Osteoblast (primary cell): ENCODE results near the gene BDNF. TPM values are rescaled to one million over a fixed set of nuclear protein-coding genes. Genes with fewer than 3 reads are reported as not detected.

ENCODE experiments used
- DNase-seq: peaks from one replicate; pipeline ENCODE4 v3.0.0; 2011; ENCODE audit warnings: low spot score, mixed read lengths; ENCODE audit not compliant: insufficient read length; ENCODE audit errors: missing footprints
- H2AFZ ChIP-seq: 2 replicates; pipeline ENCODE4 v1.6.0; 2011; ENCODE audit warnings: mild to moderate bottlenecking, low read length
- H3K27ac ChIP-seq: 2 replicates; pipeline ENCODE4 v1.5.1; 2011; ENCODE audit warnings: mild to moderate bottlenecking, low read depth, low read length, moderate library complexity
- H3K27me3 ChIP-seq: 2 replicates; pipeline ENCODE4 v1.6.0; 2012; ENCODE audit warnings: mild to moderate bottlenecking, control low read depth, inconsistent platforms, low read length, moderate library complexity; ENCODE audit not compliant: insufficient read depth
- H3K36me3 ChIP-seq: 2 replicates; pipeline ENCODE4 v1.5.1; 2011; ENCODE audit warnings: mild to moderate bottlenecking, low read length, control low read depth, moderate library complexity; ENCODE audit not compliant: insufficient read depth
- H3K4me1 ChIP-seq: 2 replicates; pipeline ENCODE4 v1.5.1; 2011; ENCODE audit warnings: mild to moderate bottlenecking, low read length, control low read depth, moderate library complexity; ENCODE audit not compliant: insufficient read depth
- H3K4me2 ChIP-seq: 2 replicates; pipeline ENCODE4 v1.6.0; 2011; ENCODE audit warnings: mild to moderate bottlenecking, low read length; ENCODE audit not compliant: insufficient read depth
- H3K4me3 ChIP-seq: fragments of 200-600 bp; sonication (generic); 3 replicates; pipeline ENCODE4 v1.5.1; 2012; ENCODE audit warnings: mild to moderate bottlenecking, low read length, inconsistent platforms; ENCODE audit not compliant: insufficient read depth
- H3K79me2 ChIP-seq: 2 replicates; pipeline ENCODE4 v1.6.0; 2012; ENCODE audit warnings: mild to moderate bottlenecking, low read length, control low read depth, inconsistent platforms; ENCODE audit not compliant: insufficient read depth
- H3K9me3 ChIP-seq: 2 replicates; pipeline ENCODE4 v1.5.1; 2011; ENCODE audit warnings: low read depth, low read length, control low read depth
- H4K20me1 ChIP-seq: 2 replicates; pipeline ENCODE4 v1.6.0; 2012; ENCODE audit warnings: mild to moderate bottlenecking, low read length, control low read depth; ENCODE audit not compliant: insufficient read depth
- total RNA-seq: library from RNA; depleted of rRNA; stranded (reverse); fragments of >200 nt; gene quantifications from 2 replicates; pipeline ENCODE4 v1.2.3, GENCODE V29; 2012
- TF ChIP-seq, protein P1 (sequence below): IDR thresholded peaks from 2 replicates; pipeline ENCODE4 v1.5.1; 2011; ENCODE audit warnings: mild to moderate bottlenecking, low read depth, low read length, moderate library complexity; ENCODE audit errors: extremely low read depth

BDNF gene
- total RNA-seq, 1 donor: 6.9 TPM

DNA sequence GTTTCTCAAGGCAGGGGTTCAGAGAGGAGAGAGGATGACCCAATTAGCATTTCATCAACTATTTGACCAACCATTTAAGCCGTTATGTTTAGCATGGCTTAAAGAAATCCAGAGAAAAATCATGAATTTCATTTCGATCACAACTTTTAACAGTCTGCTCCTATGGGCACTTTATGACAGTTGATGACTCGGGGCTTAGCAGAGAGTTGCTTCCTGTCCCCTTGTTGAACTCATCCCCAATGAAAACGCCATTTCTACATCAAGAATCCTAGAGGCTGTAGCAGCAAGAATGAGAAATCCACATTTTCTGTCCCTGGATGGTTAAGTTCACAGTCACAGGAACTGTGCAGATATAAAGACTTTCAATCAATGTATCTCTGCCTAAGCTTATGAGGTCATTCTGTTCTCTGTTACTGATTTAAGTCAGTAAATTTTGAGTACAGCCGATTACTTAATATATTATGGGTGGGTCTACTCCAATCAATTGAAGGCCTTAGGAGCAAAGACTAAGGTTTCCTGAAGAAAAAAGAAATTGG is 81.1 kb downstream of the BDNF start:
- no peaks in the 10 kb centered on the region for H3K36me3 ChIP-seq
- H2AFZ ChIP-seq: no peak overlapping the region
- peaks cover 10% of the 10 kb centered on the region for H3K4me1 ChIP-seq

DNA sequence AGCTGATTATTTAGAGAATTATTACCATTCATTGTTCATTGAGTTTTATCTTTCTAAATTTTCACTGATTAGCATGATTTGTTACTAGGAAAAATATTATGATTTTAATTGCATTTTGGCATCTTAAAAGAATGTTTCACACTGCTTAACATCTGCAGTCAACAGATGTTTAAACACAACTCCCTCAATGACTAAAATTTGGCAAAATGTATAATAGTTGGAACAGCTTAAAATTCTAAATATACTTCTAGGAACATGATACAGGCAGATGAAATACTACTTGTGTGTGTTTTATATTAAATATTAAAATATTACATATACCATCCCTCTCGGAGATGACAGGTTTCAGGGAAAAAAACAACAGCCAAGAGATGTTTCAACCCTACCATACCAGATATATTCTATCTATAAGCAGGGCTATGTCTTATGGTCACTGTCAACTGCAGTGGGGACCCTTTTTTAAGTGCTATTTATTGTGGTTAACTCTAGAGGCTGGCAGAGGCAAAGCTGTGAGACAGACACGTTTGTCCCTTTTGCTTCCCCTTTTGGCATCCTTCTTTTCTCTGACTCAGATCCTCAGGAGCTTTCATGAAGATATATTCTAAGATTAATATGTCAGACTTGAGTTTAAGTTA is 81.9 kb downstream of the BDNF start:
- TF ChIP-seq, protein P1, sequence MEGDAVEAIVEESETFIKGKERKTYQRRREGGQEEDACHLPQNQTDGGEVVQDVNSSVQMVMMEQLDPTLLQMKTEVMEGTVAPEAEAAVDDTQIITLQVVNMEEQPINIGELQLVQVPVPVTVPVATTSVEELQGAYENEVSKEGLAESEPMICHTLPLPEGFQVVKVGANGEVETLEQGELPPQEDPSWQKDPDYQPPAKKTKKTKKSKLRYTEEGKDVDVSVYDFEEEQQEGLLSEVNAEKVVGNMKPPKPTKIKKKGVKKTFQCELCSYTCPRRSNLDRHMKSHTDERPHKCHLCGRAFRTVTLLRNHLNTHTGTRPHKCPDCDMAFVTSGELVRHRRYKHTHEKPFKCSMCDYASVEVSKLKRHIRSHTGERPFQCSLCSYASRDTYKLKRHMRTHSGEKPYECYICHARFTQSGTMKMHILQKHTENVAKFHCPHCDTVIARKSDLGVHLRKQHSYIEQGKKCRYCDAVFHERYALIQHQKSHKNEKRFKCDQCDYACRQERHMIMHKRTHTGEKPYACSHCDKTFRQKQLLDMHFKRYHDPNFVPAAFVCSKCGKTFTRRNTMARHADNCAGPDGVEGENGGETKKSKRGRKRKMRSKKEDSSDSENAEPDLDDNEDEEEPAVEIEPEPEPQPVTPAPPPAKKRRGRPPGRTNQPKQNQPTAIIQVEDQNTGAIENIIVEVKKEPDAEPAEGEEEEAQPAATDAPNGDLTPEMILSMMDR: no peak
- H3K4me1 ChIP-seq: peaks cover 14% of the 10 kb centered on the region
- no peaks in the 10 kb centered on the region for H3K9me3 ChIP-seq
- no peak overlapping the region for H3K4me3 ChIP-seq
- H2AFZ ChIP-seq: no peak overlapping the region
- no peak overlapping the region for H3K4me2 ChIP-seq
- H3K79me2 ChIP-seq: no peaks in the 10 kb centered on the region
- H3K27me3 ChIP-seq: no peaks in the 10 kb centered on the region
- no peak for DNase-seq
- no peaks in the 10 kb centered on the region for H4K20me1 ChIP-seq
- no peaks in the 10 kb centered on the region for H3K36me3 ChIP-seq
- H3K27ac ChIP-seq: no peak overlapping the region

More for the DNA sequence above, 81.1 kb downstream of the BDNF start:
- H3K9me3 ChIP-seq: no peaks in the 10 kb centered on the region
- no peaks in the 10 kb centered on the region for H3K27me3 ChIP-seq
- H3K4me2 ChIP-seq: no peak overlapping the region
- no peak for DNase-seq
- H3K4me3 ChIP-seq: no peak overlapping the region
- H3K27ac ChIP-seq: no peak overlapping the region
- H3K79me2 ChIP-seq: no peaks in the 10 kb centered on the region
- H4K20me1 ChIP-seq: no peaks in the 10 kb centered on the region
- TF ChIP-seq, protein P1: no peak

GRCh38 chr11:27616711-27617110 is 83.5 kb downstream of the BDNF start:
- no peaks in the 10 kb centered on the region for H3K36me3 ChIP-seq
- H3K27ac ChIP-seq: no peak overlapping the region
- no peak for DNase-seq
- TF ChIP-seq, protein P1: no peak
- no peak overlapping the region for H3K4me3 ChIP-seq
- H2AFZ ChIP-seq: no peak overlapping the region
- H3K79me2 ChIP-seq: no peaks in the 10 kb centered on the region
- H3K4me2 ChIP-seq: no peak overlapping the region
- no peaks in the 10 kb centered on the region for H3K9me3 ChIP-seq
- no peaks in the 10 kb centered on the region for H4K20me1 ChIP-seq
- H3K27me3 ChIP-seq: no peaks in the 10 kb centered on the region
- H3K4me1 ChIP-seq: peaks cover 14% of the 10 kb centered on the region

DNA sequence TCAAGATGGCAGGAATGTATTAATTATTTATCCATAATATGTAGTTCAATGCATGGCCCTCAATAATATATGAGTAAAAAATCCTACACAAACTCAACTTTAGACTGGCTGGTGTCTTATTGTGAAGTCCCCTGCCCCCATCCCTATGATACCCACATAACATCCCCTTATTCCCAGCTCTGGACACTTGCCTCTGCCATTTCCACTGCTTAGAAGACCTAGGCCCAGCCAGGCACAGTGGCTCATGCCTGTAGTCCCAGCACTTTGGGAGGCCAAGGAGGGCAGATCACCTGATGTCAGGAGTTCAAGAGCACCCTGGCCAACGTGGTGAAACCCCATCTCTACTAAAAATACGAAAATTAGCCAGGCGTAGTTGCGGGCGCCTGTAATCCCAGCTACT is 84.4 kb downstream of the BDNF start:
- H3K4me3 ChIP-seq: no peak overlapping the region
- no peak overlapping the region for H3K27ac ChIP-seq
- no peaks in the 10 kb centered on the region for H3K79me2 ChIP-seq
- no peaks in the 10 kb centered on the region for H3K27me3 ChIP-seq
- no peaks in the 10 kb centered on the region for H3K9me3 ChIP-seq
- no peak overlapping the region for H2AFZ ChIP-seq
- H3K4me2 ChIP-seq: no peak overlapping the region
- no peaks in the 10 kb centered on the region for H3K36me3 ChIP-seq
- no peak for DNase-seq
- H4K20me1 ChIP-seq: no peaks in the 10 kb centered on the region
- TF ChIP-seq, protein P1: no peak
- peaks cover 14% of the 10 kb centered on the region for H3K4me1 ChIP-seq
